IMR-90 (cell line): ENCODE results near the gene ALK. TPM values are rescaled to one million over a fixed set of nuclear protein-coding genes. Genes with fewer than 3 reads are reported as not detected.

Experiments
- ATAC-seq: fragments of 200-7000 bp; cut with Tn5 transposase; 2 replicates; pipeline ENCODE4 v1.9.1; 2020; ENCODE audit warnings: low read depth, mild to moderate bottlenecking, moderate library complexity
- BruUV-seq: library from RNA; stranded (reverse); fragments of 400-500 nt; replicated peaks from 2 replicates; lab custom pipeline; 2021; lab: Mats Ljungman, UMichigan
- CTCF ChIA-PET: fragments of 300-600 bp; formaldehyde crosslinking; extraction: SDS; loops from one replicate; lab custom pipeline; 2021; ENCODE audit warnings: antibody characterized with exemption; lab: Yijun Ruan, JAX
- POLR2A ChIA-PET: fragments of 300-600 bp; sonication (Branson Sonifier 250); formaldehyde crosslinking; loops from one replicate; lab custom pipeline; 2022; ENCODE audit warnings: antibody characterized with exemption; ENCODE audit not compliant: unreplicated experiment; lab: Charles Lee
- DNase-seq: peaks from one replicate; pipeline ENCODE4 v3.0.0; 2013
- H2AFZ ChIP-seq: replicated peaks from 2 replicates; pipeline ENCODE3; 2013; ENCODE audit warnings: low read length, mild to moderate bottlenecking; ENCODE audit not compliant: poor library complexity
- H2AK5ac ChIP-seq: 2 replicates; pipeline ENCODE4 v1.6.1; 2013; ENCODE audit warnings: low read depth, low read length, inconsistent platforms
- H2AK9ac ChIP-seq: replicated peaks from 2 replicates; pipeline ENCODE3; 2013; ENCODE audit warnings: mild to moderate bottlenecking, low read depth, low read length, moderate library complexity; ENCODE audit not compliant: poor library complexity
- H2BK120ac ChIP-seq: 2 replicates; pipeline ENCODE4 v1.6.1; 2013; ENCODE audit warnings: low read depth, low read length, inconsistent platforms
- H2BK15ac ChIP-seq: 3 replicates; pipeline ENCODE4 v1.6.1; 2013; ENCODE audit warnings: low read depth, low read length, inconsistent platforms
- H2BK20ac ChIP-seq: 2 replicates; pipeline ENCODE4 v1.6.1; 2013; ENCODE audit warnings: low read depth, mild to moderate bottlenecking, inconsistent platforms, low read length, moderate library complexity
- H2BK5ac ChIP-seq: 2 replicates; pipeline ENCODE4 v1.6.1; 2013; ENCODE audit warnings: mild to moderate bottlenecking, low read depth, low read length, inconsistent platforms; ENCODE audit not compliant: poor library complexity, severe bottlenecking
- H3K14ac ChIP-seq: replicated peaks from 2 replicates; pipeline ENCODE4 v1.6.1; 2013; ENCODE audit warnings: low read depth, low read length, inconsistent platforms
- H3K18ac ChIP-seq: 2 replicates; pipeline ENCODE4 v1.6.1; 2013; ENCODE audit warnings: low read depth, low read length, control low read depth
- H3K23ac ChIP-seq: 2 replicates; pipeline ENCODE4 v1.6.1; 2013; ENCODE audit warnings: low read depth, low read length, inconsistent platforms
- H3K27ac ChIP-seq: 2 replicates; pipeline ENCODE4 v1.5.1; 2013; ENCODE audit warnings: mild to moderate bottlenecking, control low read depth, low read length; ENCODE audit not compliant: insufficient read depth
- H3K27me3 ChIP-seq: 2 replicates; pipeline ENCODE4 v1.6.1; 2013; ENCODE audit warnings: low read length; ENCODE audit not compliant: control insufficient read depth, insufficient read depth
- H3K36me3 ChIP-seq: 2 replicates; pipeline ENCODE4 v1.6.1; 2013; ENCODE audit warnings: low read length, mixed read lengths; ENCODE audit not compliant: control insufficient read depth, insufficient read depth
- H3K4ac ChIP-seq: 2 replicates; pipeline ENCODE4 v1.6.1; 2013; ENCODE audit warnings: low read depth, low read length, inconsistent platforms
- H3K4me1 ChIP-seq: 2 replicates; pipeline ENCODE4 v1.6.1; 2013; ENCODE audit warnings: low read length, mixed read lengths; ENCODE audit not compliant: control insufficient read depth, insufficient read depth
- H3K4me2 ChIP-seq: 2 replicates; pipeline ENCODE4 v1.6.1; 2013; ENCODE audit warnings: low read depth, mild to moderate bottlenecking, control low read depth, low read length, moderate library complexity
- H3K4me3 ChIP-seq: 2 replicates; pipeline ENCODE4 v1.5.1; 2013; ENCODE audit warnings: low read depth, mild to moderate bottlenecking, control low read depth, low read length, moderate library complexity; ENCODE audit not compliant: insufficient read depth
- H3K56ac ChIP-seq: 2 replicates; pipeline ENCODE4 v1.6.1; 2013; ENCODE audit warnings: low read length, inconsistent platforms; ENCODE audit not compliant: insufficient read depth; ENCODE audit errors: extremely low read depth
- H3K79me1 ChIP-seq, 2 experiments: 2 replicates each; pipeline ENCODE4 v1.6.1; 2013; ENCODE audit warnings: low read length in 2 of 2, inconsistent platforms in 1 of 2, low read depth in 1 of 2
- H3K9ac ChIP-seq: 2 replicates; pipeline ENCODE4 v1.6.1; 2013; ENCODE audit warnings: low read depth, low read length, control low read depth
- H3K9me1 ChIP-seq: 2 replicates; pipeline ENCODE4 v1.6.1; 2013; ENCODE audit warnings: low read length, inconsistent platforms; ENCODE audit not compliant: insufficient read depth
- H3K9me3 ChIP-seq: 2 replicates; pipeline ENCODE4 v1.6.1; 2013; ENCODE audit warnings: low read length; ENCODE audit not compliant: control insufficient read depth, insufficient read depth
- H4K20me1 ChIP-seq: 2 replicates; pipeline ENCODE4 v1.6.1; 2013; ENCODE audit warnings: low read length, inconsistent platforms; ENCODE audit not compliant: insufficient read depth
- H4K5ac ChIP-seq: 2 replicates; pipeline ENCODE4 v1.6.1; 2013; ENCODE audit warnings: mild to moderate bottlenecking, low read depth, low read length, control low read depth
- H4K8ac ChIP-seq, 2 experiments: 2 replicates each; pipeline ENCODE4 v1.6.1; 2013; ENCODE audit warnings: low read depth in 2 of 2, low read length in 2 of 2, control low read depth in 1 of 2, inconsistent platforms in 1 of 2
- H4K91ac ChIP-seq: 2 replicates; pipeline ENCODE4 v1.6.1; 2013; ENCODE audit warnings: low read depth, low read length, inconsistent platforms; ENCODE audit not compliant: insufficient read depth
- BHLHE40 ChIP-seq: fragments of 150-350 bp; IDR thresholded peaks from 2 replicates; pipeline ENCODE4 v1.6.1; 2016; ENCODE audit warnings: mild to moderate bottlenecking, low read depth, low read length
- CTCF ChIP-seq: conservative IDR thresholded peaks from 2 replicates; pipeline ENCODE4 v1.5.1; 2012; ENCODE audit warnings: mild to moderate bottlenecking, low read depth, low read length, improper control_type of control experiment
- MAFK ChIP-seq: IDR thresholded peaks from 2 replicates; pipeline ENCODE4 v1.6.1; 2012; ENCODE audit warnings: low read depth, low read length, improper control_type of control experiment
- MAZ ChIP-seq: IDR thresholded peaks from 2 replicates; pipeline ENCODE4 v1.6.1; 2012; ENCODE audit warnings: low read depth, mild to moderate bottlenecking, low read length, improper control_type of control experiment, moderate library complexity, borderline replicate concordance
- NFE2L2 ChIP-seq: fragments of 150-350 bp; IDR thresholded peaks from 2 replicates; pipeline ENCODE4 v1.6.1; 2016; ENCODE audit warnings: low read depth, mild to moderate bottlenecking, low read length
- POLR2A ChIP-seq: IDR thresholded peaks from 2 replicates; pipeline ENCODE4 v1.6.1; 2012; ENCODE audit warnings: mild to moderate bottlenecking, low read depth, low read length
- RAD21 ChIP-seq: IDR thresholded peaks from 2 replicates; pipeline ENCODE4 v1.6.1; 2012; ENCODE audit warnings: low read length, improper control_type of control experiment
- RCOR1 ChIP-seq: IDR thresholded peaks from 2 replicates; pipeline ENCODE4 v1.6.1; 2012; ENCODE audit warnings: mild to moderate bottlenecking, low read length, improper control_type of control experiment; ENCODE audit not compliant: insufficient replicate concordance
- RFX5 ChIP-seq: IDR thresholded peaks from 2 replicates; pipeline ENCODE4 v1.8.0; 2012; ENCODE audit warnings: low read depth, mild to moderate bottlenecking, low read length, moderate library complexity
- SMC3 ChIP-seq: fragments of 150-350 bp; IDR thresholded peaks from 2 replicates; pipeline ENCODE4 v1.6.1; 2016; ENCODE audit warnings: low read depth, mild to moderate bottlenecking, antibody characterized with exemption, low read length, moderate library complexity
- WGBS, 2 experiments: methylation state at CpG; one replicate each; pipeline versions ENCODE4 v1.1.5 to v1.1.7; 2013; ENCODE audit warnings: missing lambda C conversion rate in 2 of 2; ENCODE audit not compliant: insufficient read length in 1 of 2; ENCODE audit errors: extremely low coverage in 2 of 2; 5-methylcytosine and 5-hydroxymethylcytosine counted together
- dilution Hi-C: fragments of 300-500 bp; cut with HindIII; formaldehyde crosslinking; loops from one replicate; pipeline ENCODE4 v1.14.3; 2018; ENCODE audit warnings: low sequenced_read_pairs; ENCODE audit not compliant: unreplicated experiment
- in situ Hi-C: fragments of 300-500 bp; cut with MboI; formaldehyde crosslinking; loops from 3 replicates; pipeline ENCODE4 v1.14.3; 2019; ENCODE audit warnings: low sequenced_read_pairs, inconsistent platforms, mixed read lengths
- intact Hi-C: fragments of 100-400 bp; cut with micrococcal nuclease; formaldehyde crosslinking; loops from 2 replicates; pipeline ENCODE4 v1.10.0; 2022
- polyA plus RNA-seq, 3 experiments: library from polyadenylated mRNA; depleted of rRNA; stranded (reverse); fragments of >200 nt; gene quantifications; 2 replicates each; pipeline ENCODE4 v1.2.3, GENCODE V29; 2012; ENCODE audit warnings: low replicate concordance in 1 of 3
- total RNA-seq: library from RNA; depleted of rRNA; stranded (reverse); fragments of >200 nt; gene quantifications from 2 replicates; pipeline ENCODE4 v1.2.3, GENCODE V29; 2012
- TF ChIP-seq, protein P1 (sequence below): fragments of 150-350 bp; IDR thresholded peaks from 2 replicates; pipeline ENCODE4 v1.6.1; 2017; ENCODE audit warnings: mild to moderate bottlenecking, antibody characterized with exemption, low read length, low read depth
- TF ChIP-seq, protein P2 (sequence below): fragments of 150-350 bp; IDR thresholded peaks from 2 replicates; pipeline ENCODE4 v1.6.1; 2016; ENCODE audit warnings: low read depth, mild to moderate bottlenecking, low read length, moderate library complexity, borderline replicate concordance

The ALK gene
- total and polyA plus RNA-seq, 2 of the 4 experiments (the other 2 are of a cell fraction), result not detected

DNA sequence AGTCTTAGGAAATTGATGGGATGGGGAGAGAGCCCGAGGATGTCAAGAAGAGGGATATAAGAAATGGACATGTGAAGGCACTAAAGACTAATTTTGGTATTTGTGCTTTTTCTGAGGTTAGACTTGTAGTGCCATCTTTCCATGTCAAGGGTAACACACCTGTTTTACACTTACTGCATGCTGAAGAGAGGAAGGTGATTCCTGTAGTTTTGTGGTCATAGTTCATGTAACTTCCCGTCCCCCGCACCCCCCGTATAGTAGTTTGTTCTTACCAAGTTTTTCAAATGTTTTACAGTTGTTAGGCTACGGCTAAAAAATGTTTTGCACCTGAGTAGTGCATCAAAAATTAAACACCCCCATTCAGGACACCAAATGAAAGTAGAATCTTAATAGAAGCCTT is 732.3 kb downstream of the ALK start:
- no peaks in the 10 kb centered on the region for H3K4me1 ChIP-seq
- no peak overlapping the region for H3K9ac ChIP-seq
- H3K4me3 ChIP-seq, result no peak overlapping the region
- BruUV-seq, result no TSS peak
- POLR2A ChIA-PET, result no interaction called here
- H3K23ac ChIP-seq, result no peak overlapping the region
- ATAC-seq (no peak), DNase-seq (no peak)
- no peak overlapping the region for H4K8ac ChIP-seq
- H2BK5ac ChIP-seq, result no peak overlapping the region
- no peak overlapping the region for H2BK20ac ChIP-seq
- H2BK15ac ChIP-seq, result no peak overlapping the region
- no peaks in the 10 kb centered on the region for H4K20me1 ChIP-seq
- H3K36me3 ChIP-seq, result peaks cover 4% of the 10 kb centered on the region
- no peak overlapping the region for H3K56ac ChIP-seq
- in situ Hi-C loops (no loop called here), intact Hi-C loops (no loop called here), dilution Hi-C loops (no loop called here)
- no peak overlapping the region for H2BK120ac ChIP-seq
- H2AFZ ChIP-seq, result no peak overlapping the region
- H3K79me1 ChIP-seq, result peaks cover 0 to 4% of the 10 kb centered on the region in 2 experiments; a peak in 1 of 4 replicates
- no peak overlapping the region for H3K14ac ChIP-seq
- no peaks in the 10 kb centered on the region for H3K9me1 ChIP-seq
- H4K5ac ChIP-seq, result no peak overlapping the region
- H2AK9ac ChIP-seq, result no peak overlapping the region
- no peak overlapping the region for H3K4ac ChIP-seq
- WGBS, 2 experiments, result 40% methylated on average over 1 of the region's 5 CpGs; no CpG with 5 or more reads in 1 of the 2 experiments
- H3K27me3 ChIP-seq, result no peaks in the 10 kb centered on the region
- H3K18ac ChIP-seq, result no peak overlapping the region
- H3K4me2 ChIP-seq, result no peak overlapping the region
- no peak overlapping the region for H4K91ac ChIP-seq
- TF ChIP-seq NFE2L2 (no peak), POLR2A (no peak), MAZ (no peak), CTCF (no peak), RFX5 (no peak), MAFK (no peak), SMC3 (no peak), RAD21 (no peak), RCOR1 (no peak), BHLHE40 (no peak)
- TF ChIP-seq, protein P1, sequence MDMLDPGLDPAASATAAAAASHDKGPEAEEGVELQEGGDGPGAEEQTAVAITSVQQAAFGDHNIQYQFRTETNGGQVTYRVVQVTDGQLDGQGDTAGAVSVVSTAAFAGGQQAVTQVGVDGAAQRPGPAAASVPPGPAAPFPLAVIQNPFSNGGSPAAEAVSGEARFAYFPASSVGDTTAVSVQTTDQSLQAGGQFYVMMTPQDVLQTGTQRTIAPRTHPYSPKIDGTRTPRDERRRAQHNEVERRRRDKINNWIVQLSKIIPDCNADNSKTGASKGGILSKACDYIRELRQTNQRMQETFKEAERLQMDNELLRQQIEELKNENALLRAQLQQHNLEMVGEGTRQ, result no peak
- TF ChIP-seq, protein P2, sequence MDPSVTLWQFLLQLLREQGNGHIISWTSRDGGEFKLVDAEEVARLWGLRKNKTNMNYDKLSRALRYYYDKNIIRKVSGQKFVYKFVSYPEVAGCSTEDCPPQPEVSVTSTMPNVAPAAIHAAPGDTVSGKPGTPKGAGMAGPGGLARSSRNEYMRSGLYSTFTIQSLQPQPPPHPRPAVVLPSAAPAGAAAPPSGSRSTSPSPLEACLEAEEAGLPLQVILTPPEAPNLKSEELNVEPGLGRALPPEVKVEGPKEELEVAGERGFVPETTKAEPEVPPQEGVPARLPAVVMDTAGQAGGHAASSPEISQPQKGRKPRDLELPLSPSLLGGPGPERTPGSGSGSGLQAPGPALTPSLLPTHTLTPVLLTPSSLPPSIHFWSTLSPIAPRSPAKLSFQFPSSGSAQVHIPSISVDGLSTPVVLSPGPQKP, result no peak
- H3K27ac ChIP-seq, result no peak overlapping the region
- no peaks in the 10 kb centered on the region; the same call in 1 of the 2 replicates for H3K9me3 ChIP-seq
- no peak overlapping the region for H2AK5ac ChIP-seq
- CTCF ChIA-PET, result interaction anchor here (1.5 kb wide), 1 partner anchor 19 kb away, joined by 3 read pairs; no protein-coding TSS in a partner anchor
